Islet precursor cell (in vitro differentiated cells): ENCODE data around the gene DMAC1.

Source experiments
- DNase-seq: peaks from one replicate; pipeline ENCODE4 v3.0.0-alpha.2; 2018

Gene DMAC1, protein sequence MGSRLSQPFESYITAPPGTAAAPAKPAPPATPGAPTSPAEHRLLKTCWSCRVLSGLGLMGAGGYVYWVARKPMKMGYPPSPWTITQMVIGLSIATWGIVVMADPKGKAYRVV

DNA sequence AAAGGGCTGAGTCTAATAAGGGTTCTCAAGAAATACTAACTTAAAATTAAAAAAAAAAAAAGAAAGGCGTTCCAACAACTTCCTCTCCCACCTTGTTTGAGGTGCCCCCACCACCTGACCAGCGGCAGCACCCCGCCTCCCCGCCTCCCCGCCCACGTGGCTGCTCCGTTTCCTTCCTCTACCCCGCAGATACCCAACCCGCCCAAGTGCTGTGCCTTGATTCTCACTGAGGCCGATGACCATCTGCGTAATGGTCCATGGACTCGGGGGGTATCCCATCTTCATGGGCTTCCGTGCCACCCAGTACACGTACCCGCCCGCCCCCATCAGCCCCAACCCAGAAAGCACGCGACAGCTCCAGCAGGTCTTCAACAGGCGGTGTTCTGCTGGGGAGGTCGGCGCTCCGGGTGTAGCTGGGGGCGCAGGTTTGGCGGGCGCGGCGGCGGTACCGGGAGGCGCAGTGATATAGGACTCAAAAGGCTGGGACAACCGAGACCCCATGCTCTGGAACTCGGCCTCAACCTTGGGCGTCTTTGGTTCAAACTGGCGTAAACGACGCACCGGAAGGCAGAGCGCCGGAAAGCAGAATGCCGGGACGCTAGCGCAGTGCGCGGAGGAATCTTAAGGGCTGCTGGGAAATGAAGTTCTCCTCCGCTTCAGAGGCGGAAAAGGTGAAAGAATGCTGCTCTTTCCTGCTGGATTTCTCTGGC is at the start of gene DMAC1:
TSS of gene DMAC1 (minus strand) at position 545 of the 710 bp plus-strand sequence. CDS start at position 501, 44 bp downstream.
- peak; percentile 90 for DNase-seq

DNA sequence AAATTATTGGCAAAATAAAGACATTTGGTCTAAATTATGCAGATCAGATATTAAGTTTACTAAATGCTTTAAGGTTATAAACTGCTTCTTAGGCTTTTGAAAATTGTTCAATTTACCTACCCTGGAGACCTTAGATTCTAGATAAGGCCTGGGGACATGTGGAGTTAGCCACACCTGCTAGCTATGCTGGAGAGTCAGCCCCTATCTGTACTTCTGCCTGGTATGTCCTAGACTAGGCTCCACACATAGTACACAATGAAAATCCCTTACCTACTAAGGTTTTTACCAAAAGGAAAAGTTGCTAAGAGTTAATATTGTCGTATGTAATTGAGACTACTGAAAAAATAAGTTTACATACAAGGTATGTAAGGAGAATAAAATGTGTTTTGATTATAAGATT is 49.8 kb upstream of the DMAC1 start:
- no peak for DNase-seq

DNA sequence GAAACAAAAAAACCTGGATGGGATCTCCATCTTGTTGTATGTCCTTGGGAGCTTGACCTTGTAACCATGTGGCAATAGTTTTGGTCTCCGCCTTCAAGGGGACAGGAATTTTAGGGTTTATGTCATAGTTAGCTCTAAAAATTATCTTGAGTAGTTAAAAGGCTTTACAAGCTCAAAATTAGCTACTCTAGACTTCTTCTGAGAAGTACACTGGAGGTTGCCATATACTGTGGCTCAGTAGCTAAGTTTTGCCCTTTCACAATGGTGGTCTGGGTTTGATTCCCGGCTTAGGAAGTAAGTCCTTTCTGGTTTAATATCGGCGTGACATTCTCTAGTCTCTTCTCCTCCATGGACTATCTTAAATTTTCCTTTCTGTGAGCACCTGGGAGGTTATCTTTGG is 48.9 kb upstream of the DMAC1 start:
- no peak for DNase-seq

DNA sequence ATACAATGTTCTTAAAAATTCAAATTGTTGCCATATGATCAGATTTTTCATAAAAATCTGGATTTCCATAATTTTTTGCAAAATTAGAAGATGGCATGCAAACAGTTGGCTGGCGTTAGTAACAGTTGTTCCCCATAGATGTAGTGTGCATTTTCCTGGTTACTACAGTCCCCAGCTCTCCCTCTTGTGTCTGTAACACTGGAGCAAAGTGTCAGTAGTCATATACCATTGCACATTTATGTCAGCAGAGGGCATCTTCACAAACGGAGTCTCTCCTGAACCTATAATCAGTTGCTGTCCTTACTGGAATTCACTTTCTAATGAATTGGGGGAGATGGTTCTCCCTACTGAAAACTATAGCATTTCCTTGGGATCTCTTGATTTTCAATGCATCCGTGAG is 44.7 kb upstream of the DMAC1 start:
- DNase-seq, result peak; percentile 62

DNA sequence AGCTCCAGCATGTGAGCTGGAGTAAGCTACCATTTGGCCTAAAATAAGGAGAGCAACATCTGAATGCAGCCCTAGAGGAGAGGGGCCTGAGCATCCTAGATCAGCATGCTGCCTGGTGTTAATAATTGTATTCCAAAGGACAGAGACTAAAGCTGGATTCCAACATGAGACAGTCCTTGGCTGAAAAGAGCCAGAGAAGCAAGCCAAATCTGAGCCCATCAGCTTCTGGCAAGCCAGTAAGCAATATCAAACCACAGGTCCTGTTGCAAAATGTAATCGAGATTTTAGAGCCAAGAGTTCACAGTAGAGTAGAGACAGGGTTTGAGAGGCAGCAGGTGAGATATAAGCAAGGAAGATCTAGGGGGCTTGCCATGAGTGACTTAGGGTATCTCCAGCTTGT is 42.3 kb upstream of the DMAC1 start:
- DNase-seq, result no peak

DNA sequence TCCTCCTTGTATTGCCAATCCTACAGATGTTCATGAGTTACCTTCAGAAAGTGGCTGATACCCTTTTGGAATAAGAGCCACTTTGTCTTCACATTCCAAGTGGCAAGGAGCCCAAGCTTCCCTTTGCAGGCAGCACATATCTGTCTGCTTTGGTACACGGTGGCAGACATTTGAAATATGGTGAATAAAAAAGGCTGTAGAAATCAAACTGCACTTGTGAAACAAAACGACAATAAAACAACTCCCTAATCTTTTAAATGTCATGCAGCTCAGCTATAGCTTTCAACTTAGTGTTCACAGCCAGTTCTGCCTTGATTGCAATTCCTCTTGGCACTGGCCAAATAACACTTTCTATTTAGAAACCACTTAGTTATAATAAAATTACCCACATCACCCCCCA is 35.0 kb upstream of the DMAC1 start:
- no peak for DNase-seq

DNA sequence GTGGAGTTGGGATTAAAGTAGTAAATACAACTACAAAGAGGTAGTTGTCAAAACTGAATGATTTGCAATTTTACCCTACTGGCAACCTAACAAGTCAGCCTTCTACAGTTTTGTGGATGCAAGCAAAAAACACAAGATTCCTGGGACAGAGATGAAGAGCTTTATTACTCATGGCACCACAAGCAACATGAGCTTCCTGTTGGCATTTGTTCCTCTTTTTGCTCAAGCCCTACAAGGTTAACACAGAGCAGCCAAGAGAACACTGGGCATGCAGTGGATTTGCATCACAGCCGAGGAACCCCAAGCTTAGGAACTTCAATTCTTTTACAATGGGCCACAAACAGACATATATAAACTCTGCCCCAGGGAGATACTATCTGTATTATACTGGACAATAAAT is 28.8 kb upstream of the DMAC1 start:
- no peak for DNase-seq

DNA sequence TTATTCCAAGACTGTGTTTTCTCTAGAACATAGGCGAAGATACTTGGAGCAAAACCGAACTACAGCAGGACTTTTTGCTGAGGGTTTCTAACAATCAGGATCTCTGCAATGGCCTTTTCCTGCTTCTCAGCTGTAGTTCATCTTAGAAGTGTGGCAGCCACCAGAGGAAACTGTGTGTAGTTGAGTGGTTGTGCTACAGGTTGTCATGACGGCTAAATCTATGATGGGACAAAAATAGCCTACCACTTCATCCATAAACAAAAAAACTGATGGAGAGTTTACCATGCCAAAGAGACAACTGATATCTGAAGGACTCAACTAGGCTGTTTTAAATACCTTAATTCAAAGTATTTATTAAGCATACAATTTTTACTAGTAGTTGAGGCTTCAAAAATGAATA is 28.2 kb upstream of the DMAC1 start:
- DNase-seq, result no peak

DNA sequence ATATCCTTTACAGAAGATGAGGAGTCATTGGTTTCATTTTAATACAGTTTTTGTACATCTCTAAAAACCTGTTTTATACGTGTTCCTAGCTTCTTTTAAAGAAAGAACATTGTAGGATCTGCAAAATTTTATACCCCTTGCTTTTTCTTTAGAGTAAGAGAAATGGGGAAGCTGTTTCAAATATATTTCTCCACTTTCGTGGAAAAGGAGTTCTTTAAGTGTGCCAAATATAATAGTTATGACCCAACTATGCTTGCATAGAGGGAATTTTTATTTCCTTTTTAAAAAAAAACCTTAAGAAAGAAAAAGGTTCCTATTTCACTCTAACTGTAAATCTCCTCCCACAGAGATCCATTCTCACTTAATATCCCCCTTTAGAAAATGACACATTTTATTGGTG is 27.5 kb upstream of the DMAC1 start:
- no peak for DNase-seq

DNA sequence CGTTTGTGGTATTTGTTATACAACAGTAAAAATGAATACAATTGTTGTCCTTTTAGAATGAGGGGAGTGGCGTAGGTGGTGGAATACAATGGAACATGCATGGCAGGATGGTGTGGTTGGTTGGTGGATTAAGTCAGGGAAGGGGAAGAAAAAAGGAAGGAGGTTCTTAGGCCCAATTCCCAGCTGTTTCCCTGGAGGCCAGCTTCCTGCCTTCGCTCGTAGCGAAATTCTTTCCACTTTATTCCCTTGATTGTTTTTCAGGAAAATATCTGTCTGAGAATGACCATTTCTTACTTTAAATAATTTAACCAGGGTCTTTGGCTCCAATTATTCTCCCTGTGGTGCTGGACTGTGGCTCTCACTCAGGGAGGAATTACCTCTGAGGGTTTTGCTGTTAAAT is 24.1 kb upstream of the DMAC1 start:
- no peak for DNase-seq

DNA sequence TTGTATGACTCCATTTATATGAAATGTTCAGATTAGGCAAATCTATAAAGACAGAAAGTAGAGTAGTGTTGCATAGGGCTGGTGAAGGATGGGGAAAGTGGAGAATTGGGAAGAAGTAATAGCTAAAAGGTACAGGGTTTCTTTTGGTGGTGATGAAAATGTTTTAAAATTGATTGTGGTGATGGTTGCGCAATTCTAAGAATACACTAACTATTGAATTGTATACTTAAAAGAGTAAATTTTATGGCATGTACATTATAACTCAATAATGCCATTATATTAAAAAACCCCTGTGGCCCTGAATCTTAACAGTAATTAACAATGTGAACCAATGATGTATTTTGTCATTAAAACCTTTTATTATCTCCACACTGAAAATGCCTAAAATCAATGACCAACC is 20.4 kb upstream of the DMAC1 start:
- DNase-seq, result no peak

DNA sequence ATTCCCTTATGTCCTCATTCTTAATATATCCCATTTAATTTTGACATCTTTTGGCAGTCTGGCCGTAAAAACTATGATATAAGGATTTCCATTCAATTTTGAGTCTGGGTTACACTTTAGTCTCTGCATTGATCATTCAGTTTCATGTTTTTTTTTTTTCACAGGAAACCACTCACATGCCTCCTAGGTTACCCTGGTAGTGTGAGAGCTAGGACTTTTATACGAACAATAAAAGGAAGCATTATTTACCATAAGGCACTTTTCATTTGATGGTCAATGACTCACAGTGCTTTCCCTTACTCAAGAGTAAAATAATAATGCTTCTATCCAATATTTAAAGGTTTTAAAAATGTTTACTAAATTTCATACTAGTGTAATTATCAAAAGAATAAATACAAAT is 16.4 kb upstream of the DMAC1 start:
- no peak for DNase-seq

DNA sequence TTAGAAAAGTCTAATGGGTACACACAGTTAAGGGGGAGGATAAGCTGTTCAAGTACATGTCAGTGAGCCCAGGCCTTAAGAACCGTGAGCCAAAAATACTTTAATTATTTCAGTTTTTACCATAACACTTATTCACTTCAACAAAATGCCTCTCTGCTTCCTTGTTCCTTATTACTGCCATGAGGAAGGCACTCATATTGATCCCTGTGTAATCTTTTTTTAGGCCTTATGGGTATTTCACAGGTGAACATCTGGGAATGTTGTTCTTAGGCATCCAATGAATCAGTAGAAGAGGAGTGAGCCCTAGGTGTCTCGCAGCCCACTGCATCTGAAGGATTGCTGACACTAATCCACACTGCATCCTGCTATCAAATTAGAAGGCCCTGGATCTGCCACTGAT is 13.5 kb upstream of the DMAC1 start:
- no peak for DNase-seq

DNA sequence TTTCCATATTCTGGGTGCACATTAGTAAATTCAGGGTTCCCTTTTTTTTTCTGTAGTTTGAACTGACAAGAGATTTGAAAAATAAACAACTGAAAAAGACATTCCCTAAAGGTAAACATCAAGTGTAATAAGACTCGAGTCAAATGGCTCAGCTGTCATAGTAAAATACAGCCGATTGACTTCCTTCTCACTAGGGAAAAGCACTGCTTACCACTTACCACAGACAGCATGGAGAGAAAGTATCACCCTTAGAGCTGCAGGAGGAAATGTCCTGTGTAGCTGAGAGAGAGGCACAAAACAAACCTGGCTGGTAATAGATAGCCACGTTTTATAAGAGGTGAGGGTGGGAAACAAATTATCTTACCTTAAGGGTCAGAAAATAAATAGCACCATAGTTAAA is 12.1 kb upstream of the DMAC1 start:
- DNase-seq, result no peak

DNA sequence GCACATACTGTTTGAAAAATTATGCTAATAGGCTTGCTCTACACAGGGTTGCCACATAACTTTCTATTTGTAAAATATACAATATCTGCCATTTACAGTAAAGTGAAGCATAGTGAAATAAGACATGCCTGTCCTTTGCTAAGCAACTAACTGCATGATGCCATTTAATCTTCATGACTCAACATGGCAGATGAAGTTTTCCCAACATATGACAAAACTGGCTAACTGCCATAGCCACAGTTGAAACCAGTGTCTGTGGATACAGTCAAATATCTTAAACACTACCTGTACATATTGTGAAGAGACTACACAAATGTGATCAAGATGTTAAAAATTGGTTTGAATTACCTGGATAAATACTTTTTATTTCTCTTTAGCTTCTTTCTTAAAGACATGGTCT is 3.1 kb upstream of the DMAC1 start:
- no peak for DNase-seq

DNA sequence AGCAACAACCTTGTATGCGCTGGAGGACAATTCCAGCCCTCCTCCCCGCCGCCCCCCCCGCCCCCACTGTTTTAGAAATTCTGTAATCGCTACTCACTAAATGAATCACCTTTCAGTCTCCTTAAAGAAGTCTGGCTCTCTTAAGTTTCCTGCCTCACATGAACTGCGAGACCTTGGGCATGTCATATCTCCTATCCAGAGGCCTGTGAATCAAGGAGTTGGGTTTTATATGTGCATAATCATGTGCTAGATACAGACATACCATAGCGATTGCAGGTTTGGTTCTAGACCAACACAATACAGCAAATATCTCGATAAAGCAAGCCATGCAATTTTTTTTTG is 337 bp upstream of the DMAC1 start:
- no peak for DNase-seq

DNA sequence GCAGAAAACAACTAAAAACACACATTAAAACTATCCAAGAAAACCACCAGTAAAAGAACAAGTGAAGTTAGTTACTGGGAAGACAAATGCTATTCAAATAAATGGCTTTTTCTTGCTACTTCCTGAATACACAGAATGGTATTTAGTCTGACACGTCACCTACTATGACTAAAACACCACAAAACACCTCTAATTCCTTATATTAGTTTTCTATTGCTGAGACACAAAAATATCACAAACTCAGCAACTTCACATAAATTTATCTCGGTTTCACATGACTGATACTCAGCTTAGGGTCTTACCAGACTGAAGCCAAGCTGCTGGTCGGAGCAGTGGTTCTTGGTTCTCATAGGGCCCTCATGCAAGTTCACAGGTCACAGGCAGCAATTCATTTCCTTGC is 5.4 kb downstream of the DMAC1 start:
- no peak for DNase-seq

DNA sequence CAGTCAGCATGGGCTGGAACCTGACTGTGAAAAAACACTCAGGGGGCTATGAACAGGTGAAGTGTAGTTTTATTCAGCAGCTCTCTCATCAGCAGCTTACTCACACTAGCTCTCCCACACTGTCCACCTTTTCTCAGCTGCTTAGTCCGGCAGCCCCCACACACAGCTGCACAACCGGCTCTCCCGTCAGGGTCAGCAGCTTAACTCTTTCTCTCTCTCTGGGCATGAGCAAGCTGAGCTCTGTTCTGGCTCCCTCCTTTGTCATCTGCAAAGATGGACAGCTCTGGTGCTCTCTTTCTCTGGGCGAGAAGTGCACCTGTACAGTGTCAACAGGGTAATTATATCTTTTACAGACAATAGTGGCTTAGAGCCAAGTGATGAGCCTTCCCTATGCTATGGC is 8.2 kb downstream of the DMAC1 start:
- no peak for DNase-seq

DNA sequence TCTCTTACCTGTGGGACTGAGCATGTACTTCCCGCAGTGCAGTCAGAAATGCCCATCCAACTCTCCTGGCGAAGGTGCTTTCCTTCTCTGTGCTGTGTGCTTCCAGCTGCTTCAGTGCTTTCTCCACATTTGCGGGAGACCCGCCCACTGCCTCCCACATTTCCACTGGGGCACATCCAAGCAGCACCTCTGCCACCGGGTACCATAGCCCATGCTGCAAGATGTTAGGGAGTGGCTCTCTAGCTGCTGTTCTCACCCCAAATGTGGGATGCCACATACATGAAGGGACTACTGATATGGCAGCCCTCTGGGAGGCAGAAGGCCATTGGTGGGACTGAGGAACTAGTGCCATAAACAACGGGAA is 8.8 kb downstream of the DMAC1 start:
- DNase-seq, result no peak

DNA sequence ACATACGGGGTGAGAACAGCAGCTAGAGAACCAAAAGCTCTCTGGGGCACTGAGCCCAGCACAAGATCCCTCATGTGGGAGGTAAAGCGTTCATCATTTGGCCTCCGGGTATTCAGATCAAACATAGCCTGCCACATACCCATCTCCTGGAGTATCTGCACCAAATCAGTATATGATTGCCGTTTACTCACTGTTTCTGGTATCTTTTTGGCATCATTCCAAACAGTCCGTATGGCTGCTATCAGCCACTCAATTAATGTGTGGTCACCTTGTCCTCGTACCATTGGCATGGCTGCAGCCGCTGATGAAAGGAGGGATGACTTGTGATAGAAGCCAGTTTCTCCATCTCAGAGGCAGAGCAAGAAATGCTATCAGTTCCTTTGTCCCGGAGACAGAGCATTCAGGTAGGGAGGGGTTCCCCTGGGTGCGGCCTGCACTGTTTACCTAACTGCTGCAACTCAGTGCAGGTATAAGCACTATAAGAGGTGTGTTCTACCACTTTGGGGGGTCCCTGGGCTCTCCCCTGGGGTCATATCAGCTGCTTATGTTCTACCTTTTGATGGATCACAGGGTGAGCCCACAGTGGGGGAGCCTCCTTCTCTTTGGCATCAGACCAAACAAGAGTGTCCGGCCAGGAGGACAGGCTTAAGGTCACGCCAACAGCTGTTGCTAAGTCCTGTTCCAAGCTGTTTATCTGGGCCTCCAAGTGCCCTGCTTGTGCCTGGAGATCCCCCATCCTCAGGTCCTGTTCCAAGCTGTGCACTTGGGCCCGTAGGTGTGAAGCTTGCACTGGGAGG is 9.4 kb downstream of the DMAC1 start:
- DNase-seq, result no peak

DNA sequence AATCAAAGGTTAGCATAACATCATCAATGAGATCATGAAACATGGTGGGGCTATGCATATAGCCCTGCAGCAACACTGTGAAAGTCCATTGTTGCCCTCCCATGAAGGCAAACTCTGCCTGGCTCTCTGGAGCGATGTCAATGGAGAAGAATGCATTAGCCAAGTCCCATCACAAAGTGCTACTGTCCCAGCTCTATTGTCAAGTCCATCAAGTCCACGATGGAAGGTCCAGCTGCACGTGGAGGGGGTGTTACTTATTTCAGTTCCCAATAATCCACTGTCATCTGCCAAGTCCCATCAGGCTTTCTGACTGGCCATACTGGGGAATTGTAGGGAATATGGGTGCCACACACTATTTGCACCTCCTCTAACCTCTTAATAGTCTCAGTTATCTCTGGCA is 10.8 kb downstream of the DMAC1 start:
- no peak for DNase-seq

DNA sequence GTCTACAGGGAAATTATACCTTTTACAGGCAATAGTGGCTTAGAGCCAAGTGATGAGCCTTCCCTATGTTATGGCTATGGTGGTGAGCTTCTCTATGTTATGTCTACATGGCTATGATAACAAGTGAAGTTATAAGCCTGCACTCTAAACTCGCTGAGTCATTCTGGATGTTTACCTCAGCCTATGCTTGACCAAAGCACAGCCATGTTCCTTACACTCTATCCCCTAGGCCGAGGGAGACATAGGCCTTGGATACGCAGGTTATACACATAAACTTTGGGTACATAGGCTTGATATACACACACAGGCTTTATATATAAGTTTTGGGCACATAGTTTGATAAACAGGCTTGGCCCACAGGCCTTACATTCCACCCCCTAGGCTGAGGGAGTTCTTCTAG is 13.8 kb downstream of the DMAC1 start:
- DNase-seq, result no peak

DNA sequence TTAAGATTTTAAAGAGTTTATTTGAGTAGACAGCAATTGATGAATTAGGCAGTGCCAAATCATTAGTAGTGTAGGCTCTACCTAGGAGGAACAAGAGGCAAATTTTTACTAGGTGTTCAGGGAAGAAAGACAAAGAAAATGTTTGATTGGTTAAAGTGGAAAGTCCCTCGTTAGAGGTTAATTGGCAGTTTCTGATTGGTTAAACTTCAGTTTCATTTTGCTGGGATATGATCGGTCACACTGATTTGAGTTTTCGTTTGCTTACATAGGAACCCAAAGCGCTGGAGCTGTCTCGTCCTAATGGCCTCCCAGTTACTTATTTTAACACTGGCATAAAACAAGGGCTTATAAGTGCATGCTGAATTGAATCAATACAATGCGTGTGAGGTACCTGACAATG is 15.1 kb downstream of the DMAC1 start:
- no peak for DNase-seq

DNA sequence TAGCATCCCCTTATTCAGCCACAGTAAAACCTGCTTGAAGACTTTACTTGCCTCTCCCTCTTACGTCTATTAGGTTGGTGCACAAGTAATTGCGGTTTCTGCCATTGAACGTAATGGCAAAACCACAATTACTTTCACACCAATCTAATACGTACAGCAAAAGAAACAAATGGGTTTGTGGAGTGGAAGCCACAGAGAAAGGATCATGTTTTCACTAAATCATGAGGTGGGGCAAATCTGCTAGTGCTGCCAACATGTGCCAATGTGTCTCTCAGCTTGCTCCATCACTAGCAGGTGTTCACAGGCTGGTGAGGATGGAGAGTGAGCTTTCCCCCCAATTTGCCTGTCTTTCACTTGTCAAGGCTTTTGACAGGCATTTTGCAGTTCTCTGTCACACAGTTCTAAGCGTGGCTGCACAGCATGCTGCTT is 15.9 kb downstream of the DMAC1 start:
- no peak for DNase-seq
